Liver (tissue), 9 donors: ENCODE data around the gene ERC1. TPM values are rescaled to one million over a fixed set of nuclear protein-coding genes. Genes with fewer than 3 reads are reported as not detected.

Source experiments
- DNase-seq: peaks from one replicate; pipeline ENCODE4 v3.0.0-alpha.2; 2017; ENCODE audit warnings: low spot score
- H3K27ac ChIP-seq, 2 donors: one replicate each; pipeline ENCODE4 v1.7.0; 2013; ENCODE audit warnings: inconsistent platforms in 2 of 2, low read length in 2 of 2, control low read depth in 1 of 2, low read depth in 1 of 2, mild to moderate bottlenecking in 1 of 2
- H3K27me3 ChIP-seq, 4 donors: one replicate each; pipeline versions ENCODE4 v1.6.1 to v1.7.0; 2013; ENCODE audit warnings: low read length in 3 of 4, inconsistent platforms in 1 of 4, mild to moderate bottlenecking in 1 of 4, moderate library complexity in 1 of 4; ENCODE audit not compliant: control insufficient read depth in 4 of 4, insufficient read depth in 4 of 4
- H3K36me3 ChIP-seq, 4 donors: one replicate each; pipeline versions ENCODE4 v1.6.1 to v1.7.0; 2013; ENCODE audit warnings: low read length in 3 of 4, mild to moderate bottlenecking in 3 of 4, low read depth in 1 of 4, moderate library complexity in 1 of 4; ENCODE audit not compliant: control insufficient read depth in 4 of 4, insufficient read depth in 3 of 4
- H3K4me1 ChIP-seq, 4 donors: one replicate each; pipeline versions ENCODE4 v1.6.1 to v1.7.0; 2013; ENCODE audit warnings: low read length in 3 of 4, mild to moderate bottlenecking in 3 of 4, moderate library complexity in 1 of 4; ENCODE audit not compliant: control insufficient read depth in 4 of 4, insufficient read depth in 4 of 4
- H3K4me3 ChIP-seq, 3 donors: one replicate each; pipeline versions ENCODE4 v1.6.1 to v1.7.0; 2013; ENCODE audit warnings: low read length in 3 of 3, control low read depth in 1 of 3, low read depth in 1 of 3, mild to moderate bottlenecking in 1 of 3
- H3K9ac ChIP-seq, 2 donors: one replicate each; pipeline ENCODE4 v1.7.0; 2013; ENCODE audit warnings: low read length in 2 of 2, mild to moderate bottlenecking in 2 of 2, moderate library complexity in 2 of 2, control low read depth in 1 of 2, low read depth in 1 of 2
- H3K9me3 ChIP-seq, 4 donors: one replicate each; pipeline versions ENCODE4 v1.6.1 to v1.7.0; 2013; ENCODE audit warnings: low read length in 3 of 4; ENCODE audit not compliant: control insufficient read depth in 4 of 4
- ATF3 ChIP-seq: IDR thresholded peaks from 2 replicates; pipeline ENCODE4 v1.6.1; 2016; ENCODE audit warnings: antibody characterized with exemption
- CTCF ChIP-seq: fragments of 150-350 bp; IDR thresholded peaks from 2 replicates; pipeline ENCODE4 v1.5.1; 2017; ENCODE audit warnings: improper control_type of control experiment, low read depth, low read length; ENCODE audit not compliant: missing input control
- EGR1 ChIP-seq, 2 donors: IDR thresholded peaks; 2 replicates each; pipeline ENCODE4 v1.6.1; 2016 to 2018; ENCODE audit warnings: antibody characterized with exemption in 2 of 2, low read depth in 2 of 2
- FOXA1 ChIP-seq: IDR thresholded peaks from 2 replicates; pipeline ENCODE4 v1.6.1; 2016; ENCODE audit warnings: antibody characterized with exemption
- FOXA2 ChIP-seq: IDR thresholded peaks from 2 replicates; pipeline ENCODE4 v1.6.1; 2016; ENCODE audit warnings: antibody characterized with exemption
- GABPA ChIP-seq, 2 donors: IDR thresholded peaks in 1 of 2; conservative IDR thresholded peaks in 1 of 2; 2 replicates each; pipeline ENCODE4 v1.6.1; 2016; ENCODE audit warnings: antibody characterized with exemption in 2 of 2, mild to moderate bottlenecking in 1 of 2, moderate library complexity in 1 of 2
- HNF4A ChIP-seq, 2 donors: conservative IDR thresholded peaks; 2 replicates each; pipeline ENCODE4 v1.6.1; 2016; ENCODE audit warnings: antibody characterized with exemption in 2 of 2, mild to moderate bottlenecking in 2 of 2
- HNF4G ChIP-seq: IDR thresholded peaks from 2 replicates; pipeline ENCODE4 v1.6.1; 2016; ENCODE audit warnings: antibody characterized with exemption
- JUND ChIP-seq, 2 donors: IDR thresholded peaks; 2 replicates each; pipeline ENCODE4 v1.6.1; 2016; ENCODE audit warnings: antibody characterized with exemption in 2 of 2
- NR2F2 ChIP-seq: IDR thresholded peaks from 2 replicates; pipeline ENCODE4 v1.6.1; 2016; ENCODE audit warnings: antibody characterized with exemption
- RAD21 ChIP-seq, 2 donors: IDR thresholded peaks; 2 replicates each; pipeline ENCODE4 v1.6.1; 2016; ENCODE audit warnings: antibody characterized with exemption in 2 of 2, mild to moderate bottlenecking in 2 of 2
- RXRA ChIP-seq, 2 donors: IDR thresholded peaks; 2 replicates each; pipeline ENCODE4 v1.6.1; 2017 to 2018; ENCODE audit warnings: antibody characterized with exemption in 2 of 2, mild to moderate bottlenecking in 1 of 2
- SP1 ChIP-seq: IDR thresholded peaks from 2 replicates; pipeline ENCODE4 v1.6.1; 2018; ENCODE audit warnings: antibody characterized with exemption, mild to moderate bottlenecking
- TAF1 ChIP-seq: conservative IDR thresholded peaks from 2 replicates; pipeline ENCODE4 v1.6.1; 2016; ENCODE audit warnings: antibody characterized with exemption, mild to moderate bottlenecking
- YY1 ChIP-seq: IDR thresholded peaks from 2 replicates; pipeline ENCODE4 v1.6.1; 2016; ENCODE audit warnings: antibody characterized with exemption, mild to moderate bottlenecking
- WGBS: extraction: QIAGEN DNeasy Blood & Tissue Kit; methylation state at CpG from one replicate; pipeline ENCODE4 v1.1.7; 2013; 5-methylcytosine and 5-hydroxymethylcytosine counted together
- polyA plus RNA-seq, 2 donors: library from polyadenylated mRNA; stranded (reverse) in 1 of 2; unstranded in 1 of 2; fragments of 200-250 nt in 1 of 2; fragments of >200 nt in 1 of 2; fragmentation: Nextera tagmentation in 1 of 2; extraction: Ambion mirVana in 1 of 2; gene quantifications; one replicate each; pipeline versions ENCODE4 v1.2.1 to v1.2.3, GENCODE V29; 2013 to 2015
- total RNA-seq, 2 donors: library from RNA; depleted of rRNA; stranded (reverse); fragments of >200 nt; gene quantifications; one replicate each; pipeline ENCODE4 v1.2.3, GENCODE V29; 2014
- TF ChIP-seq, protein P1 (sequence below): IDR thresholded peaks from 2 replicates; pipeline ENCODE4 v1.6.1; 2016; ENCODE audit warnings: antibody characterized with exemption, mild to moderate bottlenecking
- TF ChIP-seq, protein P2 (sequence below): IDR thresholded peaks from 2 replicates; pipeline ENCODE4 v1.6.1; 2016; ENCODE audit warnings: antibody characterized with exemption
- TF ChIP-seq, protein P3 (sequence below): IDR thresholded peaks from 2 replicates; pipeline ENCODE4 v1.6.1; 2016; ENCODE audit warnings: antibody characterized with exemption
- donor health status: healthy.
- donor health status: healthy.
- donor health status: healthy.
- donor health status: healthy.
- donor health status: healthy.

ERC1 gene
- total and polyA plus RNA-seq, 4 donors: 6.2 to 50.2 (median 10.3) TPM

GRCh38 chr12:1425396-1425729, 434.3 kb downstream of the ERC1 start:
- H3K27me3 ChIP-seq: no peaks in the 10 kb centered on the region
- no peaks in the 10 kb centered on the region for H3K36me3 ChIP-seq
- H3K4me3 ChIP-seq: no peak overlapping the region
- peaks cover 0 to 6% (median 3%) of the 10 kb centered on the region in 4 donors for H3K9me3 ChIP-seq
- H3K9ac ChIP-seq: no peak overlapping the region
- WGBS: 96% methylated on average over 3 of the region's 3 CpGs
- no peak for DNase-seq
- no peak overlapping the region for H3K27ac ChIP-seq
- TF ChIP-seq YY1 (no peak), FOXA2 (no peak), GABPA (IDR thresholded peaks at IDR 0.05 in 1 of 2, conservative IDR thresholded peaks at IDR 0.05 in 1 of 2) (no peak), CTCF (no peak), EGR1 (IDR thresholded peaks at IDR 0.05; ENCODE audit: low read depth in 2 of 2) (no peak), TAF1 (no peak), ATF3 (no peak), HNF4A (conservative IDR thresholded peaks at IDR 0.05) (no peak), JUND (IDR thresholded peaks at IDR 0.05) (no peak), RXRA (IDR thresholded peaks at IDR 0.05) (no peak), NR2F2 (no peak), RAD21 (IDR thresholded peaks at IDR 0.05) (no peak), HNF4G (no peak), SP1 (no peak), FOXA1 (no peak)
- TF ChIP-seq, protein P1, sequence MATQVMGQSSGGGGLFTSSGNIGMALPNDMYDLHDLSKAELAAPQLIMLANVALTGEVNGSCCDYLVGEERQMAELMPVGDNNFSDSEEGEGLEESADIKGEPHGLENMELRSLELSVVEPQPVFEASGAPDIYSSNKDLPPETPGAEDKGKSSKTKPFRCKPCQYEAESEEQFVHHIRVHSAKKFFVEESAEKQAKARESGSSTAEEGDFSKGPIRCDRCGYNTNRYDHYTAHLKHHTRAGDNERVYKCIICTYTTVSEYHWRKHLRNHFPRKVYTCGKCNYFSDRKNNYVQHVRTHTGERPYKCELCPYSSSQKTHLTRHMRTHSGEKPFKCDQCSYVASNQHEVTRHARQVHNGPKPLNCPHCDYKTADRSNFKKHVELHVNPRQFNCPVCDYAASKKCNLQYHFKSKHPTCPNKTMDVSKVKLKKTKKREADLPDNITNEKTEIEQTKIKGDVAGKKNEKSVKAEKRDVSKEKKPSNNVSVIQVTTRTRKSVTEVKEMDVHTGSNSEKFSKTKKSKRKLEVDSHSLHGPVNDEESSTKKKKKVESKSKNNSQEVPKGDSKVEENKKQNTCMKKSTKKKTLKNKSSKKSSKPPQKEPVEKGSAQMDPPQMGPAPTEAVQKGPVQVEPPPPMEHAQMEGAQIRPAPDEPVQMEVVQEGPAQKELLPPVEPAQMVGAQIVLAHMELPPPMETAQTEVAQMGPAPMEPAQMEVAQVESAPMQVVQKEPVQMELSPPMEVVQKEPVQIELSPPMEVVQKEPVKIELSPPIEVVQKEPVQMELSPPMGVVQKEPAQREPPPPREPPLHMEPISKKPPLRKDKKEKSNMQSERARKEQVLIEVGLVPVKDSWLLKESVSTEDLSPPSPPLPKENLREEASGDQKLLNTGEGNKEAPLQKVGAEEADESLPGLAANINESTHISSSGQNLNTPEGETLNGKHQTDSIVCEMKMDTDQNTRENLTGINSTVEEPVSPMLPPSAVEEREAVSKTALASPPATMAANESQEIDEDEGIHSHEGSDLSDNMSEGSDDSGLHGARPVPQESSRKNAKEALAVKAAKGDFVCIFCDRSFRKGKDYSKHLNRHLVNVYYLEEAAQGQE: no peak
- TF ChIP-seq, protein P2, sequence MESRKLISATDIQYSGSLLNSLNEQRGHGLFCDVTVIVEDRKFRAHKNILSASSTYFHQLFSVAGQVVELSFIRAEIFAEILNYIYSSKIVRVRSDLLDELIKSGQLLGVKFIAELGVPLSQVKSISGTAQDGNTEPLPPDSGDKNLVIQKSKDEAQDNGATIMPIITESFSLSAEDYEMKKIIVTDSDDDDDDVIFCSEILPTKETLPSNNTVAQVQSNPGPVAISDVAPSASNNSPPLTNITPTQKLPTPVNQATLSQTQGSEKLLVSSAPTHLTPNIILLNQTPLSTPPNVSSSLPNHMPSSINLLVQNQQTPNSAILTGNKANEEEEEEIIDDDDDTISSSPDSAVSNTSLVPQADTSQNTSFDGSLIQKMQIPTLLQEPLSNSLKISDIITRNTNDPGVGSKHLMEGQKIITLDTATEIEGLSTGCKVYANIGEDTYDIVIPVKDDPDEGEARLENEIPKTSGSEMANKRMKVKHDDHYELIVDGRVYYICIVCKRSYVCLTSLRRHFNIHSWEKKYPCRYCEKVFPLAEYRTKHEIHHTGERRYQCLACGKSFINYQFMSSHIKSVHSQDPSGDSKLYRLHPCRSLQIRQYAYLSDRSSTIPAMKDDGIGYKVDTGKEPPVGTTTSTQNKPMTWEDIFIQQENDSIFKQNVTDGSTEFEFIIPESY: no peak
- TF ChIP-seq, protein P3, sequence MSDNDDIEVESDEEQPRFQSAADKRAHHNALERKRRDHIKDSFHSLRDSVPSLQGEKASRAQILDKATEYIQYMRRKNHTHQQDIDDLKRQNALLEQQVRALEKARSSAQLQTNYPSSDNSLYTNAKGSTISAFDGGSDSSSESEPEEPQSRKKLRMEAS: no peak
- no peaks in the 10 kb centered on the region for H3K4me1 ChIP-seq
